Kidney tubule cell (primary cell): ENCODE measurements around the gene PPP6R1.

Source experiments
- DNase-seq: peaks from one replicate; pipeline ENCODE4 v3.0.0-alpha.2; 2018; ENCODE audit warnings: low spot score

Gene PPP6R1

GRCh38 chr19:55181740-55182139 is 77.1 kb downstream of the PPP6R1 start:
- DNase-seq = no peak
